GM21423 (cell line): ENCODE results near the gene TMIGD3.

Source experiments
- ATAC-seq: cut with Tn5 transposase; IDR thresholded peaks from one replicate; pipeline ENCODE4 v1.9.1; 2021; ENCODE audit warnings: mild to moderate bottlenecking, moderate library complexity; ENCODE audit not compliant: unreplicated experiment

The TMIGD3 gene

DNA sequence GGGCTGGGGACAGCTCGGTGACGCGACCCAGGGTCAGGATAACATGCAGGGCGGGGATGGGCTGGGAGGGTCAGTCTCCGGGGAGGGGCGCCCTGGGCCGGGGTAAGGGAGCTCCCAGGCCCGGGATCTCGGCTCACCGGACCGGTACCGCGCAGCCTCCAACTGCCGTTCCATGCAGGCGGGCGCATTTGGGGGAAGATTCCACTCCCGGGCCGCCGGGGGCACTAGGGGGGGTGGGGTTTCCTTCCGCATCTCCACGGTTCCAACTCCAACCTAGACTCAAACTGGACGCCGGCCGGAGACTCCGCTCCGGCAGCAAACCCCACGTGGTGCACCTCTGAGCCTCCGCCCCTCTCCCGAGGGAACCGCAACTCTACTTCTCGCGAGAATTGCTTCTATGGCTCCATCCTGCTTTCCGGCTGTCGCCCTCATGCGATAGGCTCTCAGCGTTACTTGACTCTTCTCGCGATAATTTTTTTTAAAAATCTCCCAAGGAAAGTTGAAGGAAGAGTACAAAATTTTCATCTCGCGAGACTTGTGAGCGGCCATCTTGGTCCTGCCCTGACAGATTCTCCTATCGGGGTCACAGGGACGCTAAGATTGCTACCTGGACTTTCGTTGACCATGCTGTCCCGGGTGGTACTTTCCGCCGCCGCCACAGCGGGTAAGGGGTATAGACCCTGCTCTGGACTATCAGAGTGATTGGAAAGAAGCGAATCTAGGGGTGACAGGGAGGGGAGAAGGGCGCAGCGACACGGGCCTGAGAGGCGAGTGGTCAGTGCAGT, 54.3 kb downstream of the TMIGD3 start, which contains the start of the genes ATP5PB and WDR77:
TSS of gene ATP5PB (plus strand) at position 547 of the 785 bp plus-strand sequence. CDS start at position 625, 78 bp downstream.
TSS of gene WDR77 (minus strand) at position 339 of the 785 bp plus-strand sequence. CDS start at position 252, 87 bp downstream.
- peak; percentile 92 for ATAC-seq

DNA sequence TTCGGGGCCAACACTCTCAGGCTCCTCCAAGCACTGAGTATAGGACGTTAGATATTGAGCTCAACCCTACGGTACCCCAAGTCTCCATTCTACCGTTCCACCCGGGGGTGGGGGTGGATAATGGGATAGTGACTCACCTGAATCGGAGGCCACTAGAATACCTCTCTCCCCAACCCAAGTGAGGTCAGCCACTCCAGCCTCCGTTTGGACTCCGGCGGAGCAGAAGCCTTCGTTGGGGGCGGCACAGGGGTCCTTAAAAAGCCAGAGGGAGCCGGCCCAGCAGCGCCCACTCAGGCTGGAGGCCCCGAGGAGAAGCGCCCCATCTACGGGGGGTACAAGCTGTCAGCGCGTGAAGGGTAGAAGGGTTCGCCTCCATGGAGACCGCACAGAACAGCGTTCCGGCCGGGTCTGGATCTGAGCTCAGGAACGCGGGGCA, 54.9 kb downstream of the TMIGD3 start:
- no peak for ATAC-seq

DNA sequence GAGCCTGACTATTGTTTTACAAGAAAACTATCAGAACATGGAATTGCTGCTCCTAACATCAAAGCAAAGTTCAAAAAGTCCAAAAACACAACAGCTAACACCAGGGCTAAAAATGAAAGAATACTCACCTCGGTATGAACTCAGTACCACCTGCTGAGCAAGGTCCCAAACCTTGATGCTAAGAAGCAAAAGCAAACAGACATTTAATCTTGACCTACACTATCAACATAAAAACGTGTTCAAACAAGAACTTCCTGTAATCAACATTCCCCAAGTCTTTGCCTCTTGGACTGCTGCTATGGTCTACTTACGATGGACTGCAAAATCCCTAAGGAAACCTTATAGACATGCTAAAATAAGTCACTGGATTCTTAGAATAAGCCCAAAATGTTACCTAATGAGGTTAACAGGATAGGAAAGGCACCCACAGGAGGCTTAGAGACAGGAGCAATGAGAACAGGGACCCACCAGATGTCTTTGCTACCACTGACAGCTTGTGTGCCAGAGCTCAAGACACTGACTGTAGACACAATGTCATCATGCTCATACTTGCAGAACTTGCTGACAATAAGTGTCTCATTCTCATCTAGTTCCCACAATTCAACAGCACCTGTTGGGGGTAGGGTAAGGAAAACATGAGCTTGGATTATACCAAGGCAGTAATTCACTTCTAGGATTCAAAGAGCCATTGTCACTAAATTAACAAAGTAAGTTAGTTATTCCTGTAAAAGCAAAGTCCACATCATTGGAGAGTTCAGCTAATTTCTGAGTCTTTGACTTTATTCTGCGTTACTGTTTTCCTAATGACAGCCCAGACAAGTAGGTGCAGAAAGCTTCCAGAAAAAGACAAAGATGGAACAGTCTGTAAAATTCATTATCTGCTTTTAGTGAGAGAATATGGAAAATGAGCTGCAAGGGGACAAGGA, 56.2 kb downstream of the TMIGD3 start:
- no peak for ATAC-seq

- no peak for ATAC-seq
Measured at GRCh38 chr1:111446546-111446945, 56.9 kb downstream of the TMIGD3 start.

GRCh38 chr1:111444031-111444430, 59.4 kb downstream of the TMIGD3 start:
- no peak for ATAC-seq

GRCh38 chr1:111442457-111442856, 61.0 kb downstream of the TMIGD3 start:
- no peak for ATAC-seq

- ATAC-seq, result no peak
Measured at GRCh38 chr1:111441573-111442192, 61.8 kb downstream of the TMIGD3 start.

DNA sequence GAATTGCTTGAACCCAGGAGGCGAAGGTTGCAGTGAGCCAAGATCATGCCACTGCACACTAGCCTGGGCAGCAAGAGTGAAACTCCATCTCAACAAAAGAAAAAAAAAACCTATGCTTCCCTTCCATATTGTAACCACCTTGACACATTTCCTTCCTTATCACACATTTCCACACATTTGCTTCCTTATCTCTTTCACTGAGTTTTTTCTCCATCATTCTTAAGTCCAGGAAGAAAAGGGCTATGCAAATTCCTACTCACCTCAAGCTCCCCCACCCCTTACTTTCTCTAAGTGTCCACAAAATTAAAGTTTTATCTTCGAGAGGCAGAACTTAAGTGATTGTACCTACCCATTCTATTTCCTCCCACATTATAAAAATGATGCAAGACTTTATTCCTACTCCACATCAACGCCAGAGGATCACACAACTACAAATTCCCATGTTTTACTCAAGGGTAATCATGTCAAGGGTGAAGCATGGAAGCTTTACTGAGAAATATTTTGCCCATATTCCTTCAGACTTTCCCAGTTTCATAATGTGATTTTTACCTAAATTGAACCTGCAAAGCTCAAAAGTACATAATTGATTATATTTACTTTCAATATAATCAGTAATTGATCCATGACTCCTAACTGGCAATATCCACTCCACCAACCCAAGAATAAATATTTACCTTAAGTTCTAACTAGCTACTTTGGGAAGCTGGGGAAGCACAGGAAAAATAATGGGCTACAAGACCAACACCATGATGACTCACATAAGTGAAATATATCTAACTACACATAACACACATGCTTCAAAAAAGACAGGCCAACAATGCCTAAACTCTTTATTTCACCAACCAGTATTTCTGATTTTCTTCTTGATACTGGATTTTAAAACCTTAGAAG, 63.7 kb downstream of the TMIGD3 start:
- ATAC-seq, result no peak

GRCh38 chr1:111436726-111437125, 66.7 kb downstream of the TMIGD3 start:
- no peak for ATAC-seq
